AG04450 (cell line): ENCODE results near the gene PAQR5. TPM values are rescaled to one million over a fixed set of nuclear protein-coding genes. Genes with fewer than 3 reads are reported as not detected.

Experiments
- CTCF ChIA-PET: fragments of 300-600, 350-600 bp; formaldehyde crosslinking; extraction: SDS; loops from one replicate; lab custom pipeline; 2022; ENCODE audit warnings: antibody characterized with exemption, inconsistent platforms; lab: Charles Lee
- POLR2A ChIA-PET: fragments of 350-600 bp; formaldehyde crosslinking; extraction: SDS; loops from one replicate; lab custom pipeline; 2021; ENCODE audit warnings: antibody characterized with exemption, inconsistent platforms; lab: Yijun Ruan, JAX
- DNase-seq: peaks from one replicate; pipeline ENCODE4 v3.0.0-alpha.2; 2011; ENCODE audit warnings: low read depth, low spot score
- H3K27ac ChIP-seq: one replicate; pipeline ENCODE4 v1.5.1; 2012; ENCODE audit warnings: low read depth, low read length, control low read depth
- H3K27me3 ChIP-seq: one replicate; pipeline ENCODE4 v1.6.0; 2012; ENCODE audit warnings: low read length; ENCODE audit not compliant: control insufficient read depth, insufficient read depth
- H3K4me3 ChIP-seq: 2 replicates; pipeline ENCODE4 v1.5.1; 2011; ENCODE audit warnings: mild to moderate bottlenecking, low read depth, low read length, control low read depth
- H3K9me3 ChIP-seq: 2 replicates; pipeline ENCODE4 v1.5.1; 2012; ENCODE audit warnings: low read length; ENCODE audit not compliant: control insufficient read depth, insufficient read depth
- CTCF ChIP-seq: IDR thresholded peaks from 2 replicates; pipeline ENCODE4 v1.5.1; 2011; ENCODE audit warnings: low read depth, low read length, control low read depth, inconsistent platforms
- polyA plus RNA-seq: library from polyadenylated mRNA; depleted of rRNA; stranded (reverse); fragments of >200 nt; gene quantifications from 2 replicates; pipeline ENCODE4 v1.2.3, GENCODE V29; 2011

Gene PAQR5
- polyA plus RNA-seq, 1 experiment: 7.9 TPM

DNA sequence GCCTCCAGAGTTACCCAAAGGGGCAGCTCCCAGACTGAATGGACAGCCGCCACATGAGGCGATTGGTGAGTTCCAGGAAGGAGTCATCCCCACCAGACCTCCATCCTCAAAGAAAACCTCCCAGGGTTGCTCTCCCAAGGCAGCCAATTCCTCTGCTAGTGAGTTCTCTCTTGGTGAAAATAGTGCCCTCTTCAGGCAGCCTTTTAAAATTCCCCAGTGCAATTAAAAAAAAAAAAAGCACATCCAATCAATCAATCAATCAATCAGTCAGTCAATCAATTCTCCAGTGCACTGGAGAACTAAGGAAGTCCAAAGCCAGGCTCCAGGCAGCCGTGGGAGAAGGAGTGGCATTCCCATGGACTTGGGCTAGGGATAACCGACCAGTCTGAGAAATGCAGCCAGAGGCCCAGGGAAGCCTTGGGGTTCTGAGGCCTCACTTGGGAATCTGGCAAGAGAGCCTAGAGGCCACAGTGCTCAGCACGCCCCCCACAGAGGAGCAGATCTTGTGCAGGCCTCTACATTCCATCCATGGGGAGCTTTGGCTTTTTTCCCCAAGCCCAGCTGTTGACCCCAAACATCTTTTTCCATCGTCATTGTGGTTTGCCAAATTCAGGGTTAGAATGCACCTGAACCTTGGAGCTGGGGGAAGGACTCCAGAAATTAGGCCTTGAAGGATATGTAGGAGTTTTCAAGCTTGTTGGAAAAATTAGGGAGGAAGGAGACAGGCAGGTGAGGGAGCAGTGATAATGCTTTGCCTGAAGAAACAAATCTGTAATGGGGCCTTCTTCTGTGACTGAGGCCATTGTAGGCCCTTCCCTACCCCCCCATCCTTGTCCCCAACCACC, 4.8 kb downstream of the PAQR5 start:
- H3K27me3 ChIP-seq: no peaks in the 10 kb centered on the region
- no peaks in the 10 kb centered on the region for H3K9me3 ChIP-seq
- peak overlapping the region; percentile 84 for H3K27ac ChIP-seq
- peak; percentile 12; the same call in 1 of the 2 replicates for TF ChIP-seq CTCF
- no peak overlapping the region for H3K4me3 ChIP-seq
- no peak for DNase-seq
- POLR2A ChIA-PET: interaction anchor here (0.6 to 1.3 kb wide), 3 partner anchors 14 to 110 kb away, joined by 4 to 5 read pairs (median 4); partner anchors contain the start of gene KIF23
- CTCF ChIA-PET: interaction anchor here (0.7 to 1.0 kb wide), 5 partner anchors 10 to 238 kb away, joined by 3 to 6 read pairs (median 3); no protein-coding TSS in a partner anchor

DNA sequence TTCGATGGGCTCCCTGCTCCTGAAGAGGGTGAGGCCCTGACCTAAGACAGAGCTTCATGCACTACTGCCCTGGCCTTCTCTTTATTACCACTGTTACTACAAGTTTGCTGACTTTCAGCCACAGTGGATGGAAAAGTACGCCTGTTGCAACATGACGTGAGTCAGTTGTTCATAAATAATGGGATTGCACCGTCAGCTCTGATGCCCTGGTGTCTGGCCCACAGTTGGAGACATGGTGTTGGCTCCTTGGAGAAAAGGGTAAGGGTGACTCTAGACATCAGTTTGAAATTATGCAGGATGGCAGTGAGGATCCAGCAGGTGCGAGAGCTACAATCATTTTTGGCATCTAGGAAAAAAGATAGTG, 5.5 kb downstream of the PAQR5 start:
- Histone ChIP-seq H3K27ac (peak overlapping the region; percentile 84), H3K27me3 (no peaks in the 10 kb centered on the region), H3K9me3 (no peaks in the 10 kb centered on the region), H3K4me3 (no peak overlapping the region)
- peak; percentile 61 for DNase-seq
- POLR2A ChIA-PET: interaction anchor here (0.7 to 1.3 kb wide), 3 partner anchors 14 to 110 kb away, joined by 3 to 5 read pairs (median 4); partner anchors contain the start of gene KIF23
- CTCF ChIA-PET: interaction anchor here (0.8 to 0.9 kb wide), 2 partner anchors 57 to 159 kb away, joined by 3 read pairs; no protein-coding TSS in a partner anchor
- TF ChIP-seq CTCF: no peak

- Histone ChIP-seq H3K27ac (peak overlapping the region; percentile 84), H3K27me3 (no peaks in the 10 kb centered on the region), H3K9me3 (no peaks in the 10 kb centered on the region), H3K4me3 (no peak overlapping the region)
- CTCF ChIA-PET: no interaction called here
- peak; percentile 62 for DNase-seq
- TF ChIP-seq CTCF: no peak
- POLR2A ChIA-PET: no interaction called here
Measured at GRCh38 chr15:69305204-69305931, 6.7 kb downstream of the PAQR5 start.

GRCh38 chr15:69305933-69306568, 7.3 kb downstream of the PAQR5 start:
- H3K4me3 ChIP-seq: no peak overlapping the region
- CTCF ChIA-PET: no interaction called here
- no peak for DNase-seq
- POLR2A ChIA-PET: no interaction called here
- no peak for TF ChIP-seq CTCF
- H3K27ac ChIP-seq: peak overlapping the region; percentile 84
- H3K27me3 ChIP-seq: no peaks in the 10 kb centered on the region
- H3K9me3 ChIP-seq: no peaks in the 10 kb centered on the region
